Cortex of kidney (tissue), 1 donor: ENCODE data around the gene NGDN.

ENCODE experiments used
- DNase-seq: peaks from one replicate; lab custom pipeline; 2025; lab: John Stamatoyannopoulos, UW

Gene NGDN

GRCh38 chr14:23470947-23471346, 1.4 kb downstream of the NGDN start:
- DNase-seq, result no peak

GRCh38 chr14:23478109-23478759, 8.7 kb downstream of the NGDN start:
- no peak for DNase-seq

GRCh38 chr14:23481362-23481970, 12.0 kb downstream of the NGDN start:
- DNase-seq, result no peak

GRCh38 chr14:23481979-23482822, 12.7 kb downstream of the NGDN start:
- no peak for DNase-seq

- DNase-seq, result no peak
Measured at GRCh38 chr14:23482823-23483148, 13.3 kb downstream of the NGDN start.

- DNase-seq, result no peak
Measured at GRCh38 chr14:23483236-23483854, 13.8 kb downstream of the NGDN start.

GRCh38 chr14:23485326-23485725, 15.8 kb downstream of the NGDN start:
- DNase-seq, result no peak

GRCh38 chr14:23486036-23486435, 16.5 kb downstream of the NGDN start:
- DNase-seq, result no peak

- DNase-seq, result no peak
Measured at GRCh38 chr14:23487216-23487615, 17.7 kb downstream of the NGDN start.

- DNase-seq, result no peak
Measured at GRCh38 chr14:23492618-23493272, 23.2 kb downstream of the NGDN start.

- DNase-seq, result no peak
Measured at GRCh38 chr14:23494223-23494622, 24.7 kb downstream of the NGDN start.

- no peak for DNase-seq
Measured at GRCh38 chr14:23512156-23512555, 42.7 kb downstream of the NGDN start.

- DNase-seq, result no peak
Measured at GRCh38 chr14:23513005-23513817, 43.7 kb downstream of the NGDN start.

- no peak for DNase-seq
Measured at GRCh38 chr14:23513818-23514643, 44.5 kb downstream of the NGDN start.

- no peak for DNase-seq
Measured at GRCh38 chr14:23514644-23514957, 45.1 kb downstream of the NGDN start.

- no peak for DNase-seq
Measured at GRCh38 chr14:23517650-23518326, 48.3 kb downstream of the NGDN start.

- no peak for DNase-seq
Measured at GRCh38 chr14:23518709-23519108, 49.2 kb downstream of the NGDN start.

GRCh38 chr14:23520899-23521533, 51.5 kb downstream of the NGDN start:
- DNase-seq, result no peak

GRCh38 chr14:23521785-23522640, 52.5 kb downstream of the NGDN start:
- no peak for DNase-seq
